ENCODE results near the gene ADGRD1.

The ADGRD1 gene

DNA sequence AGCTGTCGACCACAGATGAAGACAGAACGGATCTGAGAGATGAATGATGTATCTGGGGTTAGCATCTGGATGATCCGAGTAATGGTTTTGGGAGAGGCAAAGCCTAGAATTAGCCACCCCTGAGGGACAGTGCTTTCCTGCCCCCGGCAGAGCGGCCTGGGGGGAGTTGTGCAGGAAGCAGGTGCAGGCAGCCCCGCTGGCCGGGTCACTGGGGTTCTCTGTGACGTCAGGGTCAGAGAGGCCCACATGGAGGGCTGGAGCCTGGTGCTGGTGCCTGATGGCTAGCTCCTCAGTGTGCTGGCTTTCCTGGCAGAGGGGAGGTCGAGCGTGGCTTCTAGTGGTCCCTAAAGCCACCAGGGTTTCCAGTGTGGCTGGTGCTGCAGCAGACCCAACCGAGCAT lies 70.3 kb downstream of the ADGRD1 start:
- Histone ChIP-seq H3K27me3 (ENCODE audit: control insufficient read depth, insufficient read depth, low read length) (no peaks in the 10 kb centered on the region), H3K9me3 (replicated peaks; ENCODE audit: low read length) (peaks cover 12% of the 10 kb centered on the region), H3K36me3 (ENCODE audit: insufficient read depth, low read length) (no peaks in the 10 kb centered on the region), H3K4me2 (ENCODE audit: low read length) (no peak overlapping the region), H3K4me3 (ENCODE audit: low read length) (no peak overlapping the region), H3K9ac (ENCODE audit: low read depth, low read length) (no peak overlapping the region), H3K4me1 (ENCODE audit: control insufficient read depth, insufficient read depth, low read length) (no peaks in the 10 kb centered on the region)

GRCh38 chr12:131024721-131025120 lies 71.0 kb downstream of the ADGRD1 start:
- no peak overlapping the region for H3K9ac ChIP-seq (ENCODE audit: low read depth, low read length)
- H3K36me3 ChIP-seq (ENCODE audit: insufficient read depth, low read length) = no peaks in the 10 kb centered on the region
- no peak overlapping the region for H3K4me2 ChIP-seq (ENCODE audit: low read length)
- no peaks in the 10 kb centered on the region for H3K4me1 ChIP-seq (ENCODE audit: control insufficient read depth, insufficient read depth, low read length)
- H3K4me3 ChIP-seq (ENCODE audit: low read length) = no peak overlapping the region
- H3K27me3 ChIP-seq (ENCODE audit: control insufficient read depth, insufficient read depth, low read length) = no peaks in the 10 kb centered on the region
- H3K9me3 ChIP-seq (replicated peaks; ENCODE audit: low read length) = peaks cover 9% of the 10 kb centered on the region

- H3K4me2 ChIP-seq (ENCODE audit: low read length) = no peak overlapping the region
- no peaks in the 10 kb centered on the region for H3K36me3 ChIP-seq (ENCODE audit: insufficient read depth, low read length)
- no peaks in the 10 kb centered on the region for H3K4me1 ChIP-seq (ENCODE audit: control insufficient read depth, insufficient read depth, low read length)
These were observed 71.5 kb downstream of the ADGRD1 start for GRCh38 chr12:131025234-131025633.

GRCh38 chr12:131025939-131026702 lies 72.4 kb downstream of the ADGRD1 start:
- H3K9me3 ChIP-seq (replicated peaks; ENCODE audit: low read length) = peaks cover 10% of the 10 kb centered on the region
- H3K4me2 ChIP-seq (ENCODE audit: low read length) = no peak overlapping the region
- H3K36me3 ChIP-seq (ENCODE audit: insufficient read depth, low read length) = no peaks in the 10 kb centered on the region
- no peak overlapping the region for H3K4me3 ChIP-seq (ENCODE audit: low read length)
- no peaks in the 10 kb centered on the region for H3K4me1 ChIP-seq (ENCODE audit: control insufficient read depth, insufficient read depth, low read length)
- no peaks in the 10 kb centered on the region for H3K27me3 ChIP-seq (ENCODE audit: control insufficient read depth, insufficient read depth, low read length)
- H3K9ac ChIP-seq (ENCODE audit: low read depth, low read length) = no peak overlapping the region

More at GRCh38 chr12:131025234-131025633, 71.5 kb downstream of the ADGRD1 start:
- H3K4me3 ChIP-seq (ENCODE audit: low read length) = no peak overlapping the region
- H3K9me3 ChIP-seq (replicated peaks; ENCODE audit: low read length) = peaks cover 9% of the 10 kb centered on the region
- H3K27me3 ChIP-seq (ENCODE audit: control insufficient read depth, insufficient read depth, low read length) = no peaks in the 10 kb centered on the region
- no peak overlapping the region for H3K9ac ChIP-seq (ENCODE audit: low read depth, low read length)

DNA sequence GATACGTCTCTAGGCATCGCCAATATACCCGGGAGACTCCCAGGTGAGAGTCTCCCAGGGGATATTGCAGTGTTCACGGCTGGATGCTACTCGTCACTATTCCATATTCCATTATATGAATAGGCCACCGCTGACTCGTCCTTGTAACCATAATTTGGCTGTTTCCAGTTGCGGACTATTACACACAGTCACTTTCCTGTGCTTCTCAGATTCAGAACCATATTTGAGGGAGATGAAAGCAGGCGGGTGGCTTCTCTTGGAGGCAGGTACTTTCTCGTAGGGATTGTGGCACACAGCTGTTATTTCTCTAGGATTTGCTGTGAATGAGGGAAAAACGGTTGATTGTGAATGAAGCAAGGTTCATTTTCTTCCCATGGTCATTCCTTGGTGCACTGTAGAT lies 73.0 kb downstream of the ADGRD1 start:
- Histone ChIP-seq H3K4me1 (ENCODE audit: control insufficient read depth, insufficient read depth, low read length) (no peaks in the 10 kb centered on the region), H3K9me3 (replicated peaks; ENCODE audit: low read length) (peaks cover 11% of the 10 kb centered on the region), H3K4me2 (ENCODE audit: low read length) (no peak overlapping the region), H3K4me3 (ENCODE audit: low read length) (no peak overlapping the region), H3K27me3 (ENCODE audit: control insufficient read depth, insufficient read depth, low read length) (no peaks in the 10 kb centered on the region), H3K36me3 (ENCODE audit: insufficient read depth, low read length) (no peaks in the 10 kb centered on the region), H3K9ac (ENCODE audit: low read depth, low read length) (no peak overlapping the region)

DNA sequence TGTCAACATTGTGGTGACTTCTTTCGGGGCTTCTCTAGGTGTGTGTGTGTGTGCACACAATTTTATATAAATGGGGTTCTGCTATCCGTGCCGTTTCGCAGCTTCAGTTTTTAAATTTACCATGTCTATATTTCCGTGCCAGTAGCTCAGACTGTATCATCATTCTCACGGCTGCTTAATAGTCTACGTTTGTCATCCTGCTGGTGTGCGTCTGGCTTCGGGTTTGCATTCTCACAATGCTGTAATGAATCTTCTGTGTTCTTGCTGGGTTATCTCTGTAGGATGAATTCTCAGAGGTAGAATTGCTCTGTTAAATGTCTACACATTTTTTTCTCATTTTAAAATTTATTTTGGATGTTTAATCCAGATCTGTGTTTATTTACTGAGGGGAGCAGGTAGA lies 73.6 kb downstream of the ADGRD1 start:
- Histone ChIP-seq H3K27me3 (ENCODE audit: control insufficient read depth, insufficient read depth, low read length) (no peaks in the 10 kb centered on the region), H3K4me1 (ENCODE audit: control insufficient read depth, insufficient read depth, low read length) (no peaks in the 10 kb centered on the region), H3K9me3 (replicated peaks; ENCODE audit: low read length) (peaks cover 11% of the 10 kb centered on the region), H3K4me2 (ENCODE audit: low read length) (no peak overlapping the region), H3K9ac (ENCODE audit: low read depth, low read length) (no peak overlapping the region), H3K36me3 (ENCODE audit: insufficient read depth, low read length) (no peaks in the 10 kb centered on the region), H3K4me3 (ENCODE audit: low read length) (no peak overlapping the region)

DNA sequence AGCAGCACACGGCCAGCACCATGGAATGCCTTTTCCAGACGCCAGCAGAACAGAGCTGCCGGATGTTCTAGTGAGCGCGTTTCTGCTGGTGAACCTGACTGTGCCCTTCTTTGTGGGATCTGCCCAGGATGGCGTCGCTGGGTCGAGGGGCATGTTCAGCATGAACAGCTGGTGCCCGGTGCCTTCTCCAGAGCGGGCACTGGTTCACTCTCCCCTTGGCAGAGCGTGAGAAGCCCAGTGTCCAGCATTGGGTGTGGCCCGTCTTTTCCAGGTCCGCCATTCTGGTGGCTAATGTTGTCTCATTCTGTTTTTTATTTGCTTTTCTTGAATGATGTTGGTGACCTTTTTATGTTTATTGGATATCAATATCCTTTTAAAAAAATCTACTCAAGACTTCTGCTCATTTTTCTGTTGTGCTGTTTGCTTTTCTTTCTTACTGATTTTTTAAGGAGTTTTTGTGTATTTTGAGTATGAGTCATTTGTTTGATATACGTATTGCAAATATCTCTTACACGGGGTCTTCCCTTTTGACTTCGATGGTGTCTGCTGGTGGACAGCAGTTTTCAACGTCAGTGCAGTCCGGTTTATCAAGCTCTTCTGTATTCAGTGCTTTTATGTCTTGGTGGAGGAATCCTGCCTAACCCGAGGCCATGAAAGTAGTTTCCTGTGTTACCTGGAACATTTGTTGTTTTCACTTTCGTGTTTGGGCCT lies 74.3 kb downstream of the ADGRD1 start:
- Histone ChIP-seq H3K9ac (ENCODE audit: low read depth, low read length) (no peak overlapping the region), H3K4me2 (ENCODE audit: low read length) (no peak overlapping the region)

DNA sequence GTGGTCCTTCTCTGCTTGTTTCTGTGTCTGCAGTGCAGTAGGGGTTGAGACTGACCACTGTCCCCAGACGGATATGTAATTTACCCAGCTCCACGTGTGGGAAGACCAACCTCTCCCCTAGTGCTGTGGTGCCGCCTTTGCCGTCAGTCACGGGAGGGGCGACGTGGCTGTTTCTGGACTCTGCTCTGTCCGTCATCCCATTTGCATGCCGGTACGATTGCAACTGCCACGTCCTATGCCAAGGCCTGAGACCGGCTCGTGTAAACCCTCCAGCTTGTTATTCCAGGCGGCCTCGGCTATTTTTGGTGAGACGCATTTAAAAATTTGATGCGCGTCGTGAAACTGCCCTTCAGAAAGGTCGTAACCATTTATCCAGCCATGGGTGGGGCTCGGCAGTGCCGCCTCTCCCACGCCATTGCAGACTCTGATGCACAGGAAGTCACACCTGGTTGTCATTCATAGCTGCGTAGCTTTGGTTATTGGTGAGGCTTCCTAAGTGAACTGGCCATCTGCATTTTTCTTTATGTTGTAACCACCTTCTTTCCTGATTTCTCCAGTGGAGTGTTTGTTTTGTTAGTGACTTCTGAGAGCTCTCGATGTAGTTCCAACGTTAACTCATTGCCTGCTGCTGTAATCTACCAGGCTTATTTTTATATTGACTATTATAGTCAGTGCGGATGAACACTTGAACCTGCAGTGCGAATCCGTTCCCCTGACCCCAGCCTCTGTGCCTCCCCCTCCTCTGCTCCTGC lies 75.1 kb downstream of the ADGRD1 start:
- H3K9ac ChIP-seq (ENCODE audit: low read depth, low read length) = no peak overlapping the region
- peaks cover 8% of the 10 kb centered on the region for H3K9me3 ChIP-seq (replicated peaks; ENCODE audit: low read length)
- no peaks in the 10 kb centered on the region for H3K27me3 ChIP-seq (ENCODE audit: control insufficient read depth, insufficient read depth, low read length)
- no peaks in the 10 kb centered on the region for H3K4me1 ChIP-seq (ENCODE audit: control insufficient read depth, insufficient read depth, low read length)
- H3K4me2 ChIP-seq (ENCODE audit: low read length) = no peak overlapping the region
- H3K36me3 ChIP-seq (ENCODE audit: insufficient read depth, low read length) = no peaks in the 10 kb centered on the region
- H3K4me3 ChIP-seq (ENCODE audit: low read length) = no peak overlapping the region

More for the DNA sequence above, 74.3 kb downstream of the ADGRD1 start:
- no peak overlapping the region for H3K4me3 ChIP-seq (ENCODE audit: low read length)
- no peaks in the 10 kb centered on the region for H3K36me3 ChIP-seq (ENCODE audit: insufficient read depth, low read length)
- no peaks in the 10 kb centered on the region for H3K27me3 ChIP-seq (ENCODE audit: control insufficient read depth, insufficient read depth, low read length)
- no peaks in the 10 kb centered on the region for H3K4me1 ChIP-seq (ENCODE audit: control insufficient read depth, insufficient read depth, low read length)
- peaks cover 10% of the 10 kb centered on the region for H3K9me3 ChIP-seq (replicated peaks; ENCODE audit: low read length)

- Histone ChIP-seq H3K27me3 (ENCODE audit: control insufficient read depth, insufficient read depth, low read length) (no peaks in the 10 kb centered on the region), H3K36me3 (ENCODE audit: insufficient read depth, low read length) (no peaks in the 10 kb centered on the region), H3K4me3 (ENCODE audit: low read length) (no peak overlapping the region), H3K4me1 (ENCODE audit: control insufficient read depth, insufficient read depth, low read length) (no peaks in the 10 kb centered on the region), H3K9me3 (replicated peaks; ENCODE audit: low read length) (peaks cover 8% of the 10 kb centered on the region), H3K9ac (ENCODE audit: low read depth, low read length) (no peak overlapping the region), H3K4me2 (ENCODE audit: low read length) (no peak overlapping the region)
These were observed 77.0 kb downstream of the ADGRD1 start for GRCh38 chr12:131030472-131031328.

GRCh38 chr12:131032082-131032750 lies 78.5 kb downstream of the ADGRD1 start:
- Histone ChIP-seq H3K9me3 (replicated peaks; ENCODE audit: low read length) (peaks cover 11% of the 10 kb centered on the region), H3K27me3 (ENCODE audit: control insufficient read depth, insufficient read depth, low read length) (no peaks in the 10 kb centered on the region), H3K4me1 (ENCODE audit: control insufficient read depth, insufficient read depth, low read length) (no peaks in the 10 kb centered on the region), H3K36me3 (ENCODE audit: insufficient read depth, low read length) (no peaks in the 10 kb centered on the region), H3K4me2 (ENCODE audit: low read length) (no peak overlapping the region), H3K9ac (ENCODE audit: low read depth, low read length) (no peak overlapping the region), H3K4me3 (ENCODE audit: low read length) (no peak overlapping the region)

Measured in skeletal muscle satellite cell (primary cell).